Heart right ventricle (tissue), 16 donors: Measurements from ENCODE around the gene CELA3B. TPM values are rescaled to one million over a fixed set of nuclear protein-coding genes. Genes with fewer than 3 reads are reported as not detected.

ENCODE experiments used
- ATAC-seq, 8 donors: fragments of 200-7000 bp; cut with Tn5 transposase; one replicate each; pipeline ENCODE4 v1.9.1; 2020; ENCODE audit warnings: mild to moderate bottlenecking in 8 of 8, moderate library complexity in 8 of 8, moderate number of reproducible peaks in 1 of 8
- DNase-seq, 2 donors: peaks; one replicate each; pipeline ENCODE4 v3.0.0-alpha.2; 2020
- H3K27ac ChIP-seq, 10 donors: fragments of 200-600 bp; sonication (generic) in 2 of 10; one replicate each; pipeline versions ENCODE4 v1.5.0 to v1.8.0; 2020 to 2022; ENCODE audit warnings: mild to moderate bottlenecking in 3 of 10
- H3K27me3 ChIP-seq, 7 donors: fragments of 200-600 bp; one replicate each; pipeline ENCODE4 v1.8.0; 2021 to 2022; ENCODE audit warnings: mild to moderate bottlenecking in 2 of 7
- H3K36me3 ChIP-seq, 9 donors: fragments of 200-600 bp; sonication (generic) in 1 of 9; one replicate each; pipeline versions ENCODE4 v1.5.0 to v1.8.0; 2020 to 2022; ENCODE audit warnings: mild to moderate bottlenecking in 2 of 9
- H3K4me1 ChIP-seq, 9 donors: fragments of 200-600 bp; sonication (generic) in 1 of 9; one replicate each; pipeline versions ENCODE4 v1.5.0 to v1.8.0; 2020 to 2022; ENCODE audit warnings: mild to moderate bottlenecking in 4 of 9
- H3K4me3 ChIP-seq, 10 donors: fragments of 200-600 bp; sonication (generic) in 2 of 10; one replicate each; pipeline versions ENCODE4 v1.5.0 to v1.8.0; 2020 to 2022; ENCODE audit warnings: mild to moderate bottlenecking in 7 of 10, moderate library complexity in 2 of 10
- H3K9me3 ChIP-seq, 11 donors: fragments of 200-600 bp in 10 of 11; sonication (generic) in 2 of 11; one replicate each; pipeline versions ENCODE4 v1.5.0 to v1.8.0; 2013 to 2022; ENCODE audit warnings: mild to moderate bottlenecking in 2 of 11, control low read depth in 1 of 11, moderate library complexity in 1 of 11
- CTCF ChIP-seq, 9 donors: fragments of 200-600 bp; sonication (generic) in 2 of 9; IDR thresholded peaks; one replicate each; pipeline versions ENCODE4 v1.5.0 to v1.8.0; 2021 to 2022; ENCODE audit warnings: antibody characterized with exemption in 9 of 9, mild to moderate bottlenecking in 5 of 9, moderate library complexity in 1 of 9
- WGBS, 2 donors: extraction: QIAGEN DNeasy Blood & Tissue Kit; methylation state at CpG; one replicate each; pipeline ENCODE4 v1.1.7; 2013; ENCODE audit warnings: inconsistent platforms in 1 of 2; 5-methylcytosine and 5-hydroxymethylcytosine counted together
- intact Hi-C, 10 donors: fragments of 100-400 bp; cut with DNase I; formaldehyde crosslinking; loops; one replicate each; pipeline versions ENCODE4 v1.11.1 to v1.14.2; 2022
- polyA plus RNA-seq, 2 donors: library from polyadenylated mRNA; stranded (reverse); fragments of 200-250 nt; gene quantifications; one replicate each; pipeline ENCODE4 v1.2.3, GENCODE V29; 2013
- total RNA-seq, 10 donors: library from RNA; stranded (reverse); fragmentation: NEBNext Ultra II Directional in 3 of 10; extraction: Animal tissue kit (Norgen Biotek cat#: 25700) in 3 of 10; gene quantifications; one replicate each; pipeline versions ENCODE4 v1.2.1 to v1.2.4, GENCODE V29; 2021 to 2023
- donor health status: Arrhythmogenic right ventricular cardiomyopathy.
- donor health status: ischemic (EF 13 %, LVEDD 7.1; RV severe dilation, severe dysfunction).
- donor health status: healthy with polysubstance abuse.
- donor health status: DM: no; HTN: yes; CAD: no.
- donor health status: DM: no; HTN: no; CAD: no.
- donor health status: ischemic (EF 25% LVEDD 6.9; RV normal size, moderate dysfunction).
- donor health status: ischemic (EF 25% LVEDD 5.7; RV mildly dilated, moderate dysfunction).
- donor health status: healthy.
- donor health status: DM: yes; HTN: yes; CAD: no.
- donor health status: Ischemic cardiomyopathy.
- donor health status: ischemic (EF 35%, LVEDD 5.7; RV mildly dilated, moderate dysfunction).
- donor health status: nonischemic (EF 11% LVEDD 7.7; RV severe dilation, severe dysfunction).
- donor health status: DM: yes; HTN: yes; CAD: no.
- donor health status: PGD.
- donor health status: ischemic (EF 29% LVEDD 5.4; RV normal size, mild dysfunction).
- donor health status: nonischemic (EF 23%, LVEDD 6.1; RV moderate dilation, normal function).

CELA3B gene
- total and polyA plus RNA-seq, 12 donors = 0.13 to 2.5 (median 1.3) TPM; not detected in 4

- ATAC-seq = peak; percentile 21 to 74 (median 48)
These were observed 45.4 kb upstream of the CELA3B start for GRCh38 chr1:21931171-21932093.

GRCh38 chr1:21932127-21932526, 44.7 kb upstream of the CELA3B start:
- Histone ChIP-seq H3K4me1 (peaks cover 43 to 94% (median 82%) of the 10 kb centered on the region in 9 donors), H3K9me3 (no peaks in the 10 kb centered on the region), H3K27me3 (peaks cover 0 to 9% (median 0%) of the 10 kb centered on the region in 7 donors), H3K4me3 (peak overlapping the region in 5 of 10 donors; percentile 76 to 91 (median 83)), H3K27ac (peak overlapping the region; percentile 89 to 99 (median 94)), H3K36me3 (peaks cover 0 to 34% (median 0%) of the 10 kb centered on the region in 9 donors)
- intact Hi-C loops = loop anchor here in 1 of 10 donors (2.0 kb wide), 1 partner anchor 17 kb away; no protein-coding TSS in a partner anchor
- no peak for TF ChIP-seq CTCF (IDR thresholded peaks at IDR 0.05)
- WGBS, 2 donors = 23 to 24% methylated on average over 7 of the region's 7 CpGs
- ATAC-seq (peak in 6 of 8 donors; percentile 2 to 21 (median 18)), DNase-seq (no peak)

More at GRCh38 chr1:21931171-21932093, 45.4 kb upstream of the CELA3B start:
- no peaks in the 10 kb centered on the region for H3K9me3 ChIP-seq
- DNase-seq = peak in 1 of 2 donors; percentile 71
- H3K4me1 ChIP-seq = peaks cover 49 to 100% (median 89%) of the 10 kb centered on the region in 9 donors
- TF ChIP-seq CTCF (IDR thresholded peaks at IDR 0.05) = no peak
- H3K27me3 ChIP-seq = peaks cover 0 to 5% (median 0%) of the 10 kb centered on the region in 7 donors
- H3K27ac ChIP-seq = peak overlapping the region; percentile 89 to 99 (median 94)
- H3K36me3 ChIP-seq = peaks cover 0 to 34% (median 0%) of the 10 kb centered on the region in 9 donors
- WGBS, 2 donors = 13 to 24% methylated on average over 15 to 16 of the region's 16 CpGs
- intact Hi-C loops = loop anchor here in 1 of 10 donors (2.0 kb wide), 1 partner anchor 17 kb away; no protein-coding TSS in a partner anchor
- H3K4me3 ChIP-seq = peak overlapping the region in 8 of 10 donors; percentile 1 to 91 (median 49)

GRCh38 chr1:21933397-21934248, 43.2 kb upstream of the CELA3B start:
- Histone ChIP-seq H3K27me3 (peaks cover 0 to 9% (median 0%) of the 10 kb centered on the region in 7 donors), H3K4me1 (peaks cover 45 to 91% (median 78%) of the 10 kb centered on the region in 9 donors), H3K4me3 (peak overlapping the region in 9 of 10 donors; percentile 57 to 91 (median 76)), H3K36me3 (peaks cover 0 to 24% (median 0%) of the 10 kb centered on the region in 9 donors), H3K27ac (peak overlapping the region; percentile 89 to 99 (median 94)), H3K9me3 (no peaks in the 10 kb centered on the region)
- 26 to 34% methylated on average over 19 of the region's 19 CpGs for WGBS, 2 donors
- peak; percentile 67 to 82 for DNase-seq
- intact Hi-C loops = loop anchor here in 2 of 10 donors (2.0 kb wide), 2 partner anchors 19 to 29 kb away; no protein-coding TSS in a partner anchor
- ATAC-seq = peak; percentile 10 to 63 (median 34)
- TF ChIP-seq CTCF (IDR thresholded peaks at IDR 0.05) = no peak
